Mesothelial cell of epicardium (in vitro differentiated cells): ENCODE measurements around the gene MCF2L2. TPM values are rescaled to one million over a fixed set of nuclear protein-coding genes. Genes with fewer than 3 reads are reported as not detected.
"Not testable (repeated sequence)": the region's sequence is repeated elsewhere in the genome, so short reads cannot be mapped to it uniquely, and the experiment has no call there.

Experiments
- DNase-seq, 2 experiments: peaks; one replicate each; pipeline ENCODE4 v3.0.0; 2021; ENCODE audit warnings: low spot score in 2 of 2; ENCODE audit not compliant: unreplicated experiment in 2 of 2
- H3K27ac Mint-ChIP-seq: 2 replicates; pipeline ENCODE4 v1.8.0; 2021; ENCODE audit warnings: mixed read lengths
- H3K27me3 Mint-ChIP-seq: 2 replicates; pipeline ENCODE4 v1.8.0; 2021; ENCODE audit warnings: low read depth, mixed read lengths
- H3K36me3 Mint-ChIP-seq: 2 replicates; pipeline ENCODE4 v1.8.0; 2021; ENCODE audit warnings: mixed read lengths
- H3K4me1 Mint-ChIP-seq: 2 replicates; pipeline ENCODE4 v1.8.0; 2021; ENCODE audit warnings: mixed read lengths
- H3K4me3 Mint-ChIP-seq: 2 replicates; pipeline ENCODE4 v1.8.0; 2021; ENCODE audit warnings: mild to moderate bottlenecking, moderate library complexity, mixed read lengths
- H3K9me3 Mint-ChIP-seq: 2 replicates; pipeline ENCODE4 v1.8.0; 2021; ENCODE audit warnings: mixed read lengths
- CTCF ChIP-seq: fragments of 200-600 bp; sonication (generic); IDR thresholded peaks from one replicate; pipeline ENCODE4 v1.5.0; 2021; ENCODE audit warnings: antibody characterized with exemption; ENCODE audit not compliant: unreplicated experiment
- total RNA-seq: library from RNA; stranded (reverse); gene quantifications from 3 replicates; pipeline ENCODE4 v1.2.1, GENCODE V29; 2021

MCF2L2 gene
- total RNA-seq, 1 donor from 2014 or later = 3.4 TPM

- no peak overlapping the region for H3K27ac Mint-ChIP-seq
- no peaks in the 10 kb centered on the region for H3K36me3 Mint-ChIP-seq
- H3K9me3 Mint-ChIP-seq = no peaks in the 10 kb centered on the region
- TF ChIP-seq CTCF = no peak
- H3K27me3 Mint-ChIP-seq = peaks cover 31% of the 10 kb centered on the region
- no peak overlapping the region for H3K4me3 Mint-ChIP-seq
- peaks cover 15% of the 10 kb centered on the region for H3K4me1 Mint-ChIP-seq
- DNase-seq = no peak
These were observed 246.8 kb downstream of the MCF2L2 start for GRCh38 chr3:183181606-183182005.

- Mint-ChIP-seq H3K27me3 (peaks cover 38% of the 10 kb centered on the region), H3K9me3 (no peaks in the 10 kb centered on the region), H3K4me3 (peak overlapping the region; percentile 49), H3K27ac (no peak overlapping the region), H3K4me1 (peaks cover 15% of the 10 kb centered on the region), H3K36me3 (no peaks in the 10 kb centered on the region)
- no peak for TF ChIP-seq CTCF
- DNase-seq = no peak
These were observed 247.6 kb downstream of the MCF2L2 start for GRCh38 chr3:183180784-183181295.

GRCh38 chr3:183180110-183180783, 248.2 kb downstream of the MCF2L2 start:
- TF ChIP-seq CTCF = no peak
- Mint-ChIP-seq H3K9me3 (no peaks in the 10 kb centered on the region), H3K27me3 (peaks cover 44% of the 10 kb centered on the region), H3K27ac (no peak overlapping the region), H3K36me3 (no peaks in the 10 kb centered on the region), H3K4me3 (peak overlapping the region; percentile 74), H3K4me1 (peaks cover 15% of the 10 kb centered on the region)
- DNase-seq = no peak

- peak overlapping the region; percentile 74 for H3K4me3 Mint-ChIP-seq
- H3K27ac Mint-ChIP-seq = peak overlapping the region; percentile 59
- not testable (repeated sequence) for H3K9me3 Mint-ChIP-seq, H3K36me3 Mint-ChIP-seq, DNase-seq
- H3K27me3 Mint-ChIP-seq = peaks cover 50% of the 10 kb centered on the region
- H3K4me1 Mint-ChIP-seq = peaks cover 15% of the 10 kb centered on the region
These were observed 248.9 kb downstream of the MCF2L2 start for GRCh38 chr3:183179550-183179908.

GRCh38 chr3:183178833-183179549, 249.4 kb downstream of the MCF2L2 start:
- Mint-ChIP-seq H3K36me3 (no peaks in the 10 kb centered on the region), H3K9me3 (no peaks in the 10 kb centered on the region), H3K4me1 (peaks cover 15% of the 10 kb centered on the region), H3K27ac (no peak overlapping the region), H3K27me3 (peaks cover 50% of the 10 kb centered on the region), H3K4me3 (peak overlapping the region; percentile 74)
- peak in 1 of 2 experiments; percentile 67 for DNase-seq
- TF ChIP-seq CTCF = peak; percentile 18

GRCh38 chr3:183178512-183178832, 249.9 kb downstream of the MCF2L2 start:
- no peak for TF ChIP-seq CTCF
- Mint-ChIP-seq H3K4me1 (peaks cover 15% of the 10 kb centered on the region), H3K36me3 (no peaks in the 10 kb centered on the region), H3K9me3 (no peaks in the 10 kb centered on the region), H3K27ac (no peak overlapping the region), H3K4me3 (peak overlapping the region; percentile 74), H3K27me3 (peaks cover 50% of the 10 kb centered on the region)
- no peak for DNase-seq
